ENCODE results near the gene HOMER1.

Gene HOMER1

GRCh38 chr5:79349881-79350280, 164.1 kb downstream of the HOMER1 start:
- H3K9ac ChIP-seq (ENCODE audit: low read length) = no peak overlapping the region

GRCh38 chr5:79349047-79349446, 164.9 kb downstream of the HOMER1 start:
- no peak overlapping the region for H3K27ac ChIP-seq (ENCODE audit: low read depth, low read length)
- H3K27me3 ChIP-seq (ENCODE audit: low read length) = no peaks in the 10 kb centered on the region
- no peaks in the 10 kb centered on the region for H3K36me3 ChIP-seq (ENCODE audit: low read length)
- no peaks in the 10 kb centered on the region for H3K9me3 ChIP-seq (ENCODE audit: insufficient read depth, low read length)
- no peaks in the 10 kb centered on the region for H3K9me2 ChIP-seq (replicated peaks; ENCODE audit: insufficient read depth, low read length)
- H3F3A ChIP-seq (ENCODE audit: insufficient read depth) = no peaks in the 10 kb centered on the region
- H4K20me1 ChIP-seq (ENCODE audit: low read depth, low read length) = no peaks in the 10 kb centered on the region
- no peak overlapping the region for H2AFZ ChIP-seq (ENCODE audit: low read depth, low read length, severe bottlenecking)
- TF ChIP-seq EZH2phosphoT487 (conservative IDR thresholded peaks at IDR 0.05; ENCODE audit: low read length) = no peak
- TF ChIP-seq, protein P1, sequence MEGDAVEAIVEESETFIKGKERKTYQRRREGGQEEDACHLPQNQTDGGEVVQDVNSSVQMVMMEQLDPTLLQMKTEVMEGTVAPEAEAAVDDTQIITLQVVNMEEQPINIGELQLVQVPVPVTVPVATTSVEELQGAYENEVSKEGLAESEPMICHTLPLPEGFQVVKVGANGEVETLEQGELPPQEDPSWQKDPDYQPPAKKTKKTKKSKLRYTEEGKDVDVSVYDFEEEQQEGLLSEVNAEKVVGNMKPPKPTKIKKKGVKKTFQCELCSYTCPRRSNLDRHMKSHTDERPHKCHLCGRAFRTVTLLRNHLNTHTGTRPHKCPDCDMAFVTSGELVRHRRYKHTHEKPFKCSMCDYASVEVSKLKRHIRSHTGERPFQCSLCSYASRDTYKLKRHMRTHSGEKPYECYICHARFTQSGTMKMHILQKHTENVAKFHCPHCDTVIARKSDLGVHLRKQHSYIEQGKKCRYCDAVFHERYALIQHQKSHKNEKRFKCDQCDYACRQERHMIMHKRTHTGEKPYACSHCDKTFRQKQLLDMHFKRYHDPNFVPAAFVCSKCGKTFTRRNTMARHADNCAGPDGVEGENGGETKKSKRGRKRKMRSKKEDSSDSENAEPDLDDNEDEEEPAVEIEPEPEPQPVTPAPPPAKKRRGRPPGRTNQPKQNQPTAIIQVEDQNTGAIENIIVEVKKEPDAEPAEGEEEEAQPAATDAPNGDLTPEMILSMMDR (IDR thresholded peaks at IDR 0.05; ENCODE audit: insufficient read depth, low read length, poor library complexity, severe bottlenecking) = no peak
- H3K9ac ChIP-seq (ENCODE audit: low read length) = no peak overlapping the region
- no peak overlapping the region for H3K4me2 ChIP-seq (ENCODE audit: low read depth, low read length, poor library complexity, severe bottlenecking)
- H3K4me3 ChIP-seq (ENCODE audit: insufficient read depth, low read length, poor library complexity, severe bottlenecking) = no peak overlapping the region
- no peaks in the 10 kb centered on the region for H3K79me2 ChIP-seq (ENCODE audit: insufficient read depth, low read length)

More at GRCh38 chr5:79349881-79350280, 164.1 kb downstream of the HOMER1 start:
- Histone ChIP-seq H3K9me2 (replicated peaks; ENCODE audit: insufficient read depth, low read length) (no peaks in the 10 kb centered on the region), H3K79me2 (ENCODE audit: insufficient read depth, low read length) (no peaks in the 10 kb centered on the region), H3K9me3 (ENCODE audit: insufficient read depth, low read length) (no peaks in the 10 kb centered on the region), H3K27me3 (ENCODE audit: low read length) (no peaks in the 10 kb centered on the region), H3K4me2 (ENCODE audit: low read depth, low read length, poor library complexity, severe bottlenecking) (no peak overlapping the region), H4K20me1 (ENCODE audit: low read depth, low read length) (no peaks in the 10 kb centered on the region), H2AFZ (ENCODE audit: low read depth, low read length, severe bottlenecking) (no peak overlapping the region), H3K36me3 (ENCODE audit: low read length) (no peaks in the 10 kb centered on the region), H3F3A (ENCODE audit: insufficient read depth) (no peaks in the 10 kb centered on the region), H3K4me3 (ENCODE audit: insufficient read depth, low read length, poor library complexity, severe bottlenecking) (no peak overlapping the region), H3K27ac (ENCODE audit: low read depth, low read length) (no peak overlapping the region)
- no peak for TF ChIP-seq EZH2phosphoT487 (conservative IDR thresholded peaks at IDR 0.05; ENCODE audit: low read length)
- TF ChIP-seq, protein P1 (IDR thresholded peaks at IDR 0.05; ENCODE audit: insufficient read depth, low read length, poor library complexity, severe bottlenecking) = no peak

DNA sequence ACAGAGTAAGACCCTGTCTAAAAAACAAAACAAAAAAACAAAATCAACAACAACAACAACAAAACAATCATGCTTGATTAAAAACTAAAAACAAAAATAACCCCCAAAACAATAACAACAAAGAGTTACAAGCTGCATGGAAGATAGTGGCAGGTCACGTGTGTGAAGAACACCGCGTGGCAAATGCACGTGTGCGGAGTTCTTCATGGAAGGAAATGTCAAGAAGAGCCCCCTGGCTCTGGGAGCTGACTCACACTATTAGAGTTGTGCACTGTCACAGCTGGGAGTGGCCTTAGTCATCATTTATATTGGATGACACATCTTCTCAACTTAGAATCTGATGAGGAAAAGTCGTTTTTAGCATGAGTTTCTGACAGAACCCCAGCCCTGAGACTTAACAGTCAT, 167.5 kb downstream of the HOMER1 start:
- Histone ChIP-seq H3K9me2 (replicated peaks; ENCODE audit: insufficient read depth, low read length) (no peaks in the 10 kb centered on the region), H3K36me3 (ENCODE audit: low read length) (no peaks in the 10 kb centered on the region), H3K4me2 (ENCODE audit: low read depth, low read length, poor library complexity, severe bottlenecking) (no peak overlapping the region), H3K4me3 (ENCODE audit: insufficient read depth, low read length, poor library complexity, severe bottlenecking) (no peak overlapping the region), H3F3A (ENCODE audit: insufficient read depth) (no peaks in the 10 kb centered on the region), H3K9me3 (ENCODE audit: insufficient read depth, low read length) (no peaks in the 10 kb centered on the region), H3K79me2 (ENCODE audit: insufficient read depth, low read length) (no peaks in the 10 kb centered on the region), H3K27me3 (ENCODE audit: low read length) (no peaks in the 10 kb centered on the region), H2AFZ (ENCODE audit: low read depth, low read length, severe bottlenecking) (no peak overlapping the region), H3K9ac (ENCODE audit: low read length) (no peak overlapping the region), H4K20me1 (ENCODE audit: low read depth, low read length) (no peaks in the 10 kb centered on the region), H3K27ac (ENCODE audit: low read depth, low read length) (no peak overlapping the region)
- no peak for TF ChIP-seq EZH2phosphoT487 (conservative IDR thresholded peaks at IDR 0.05; ENCODE audit: low read length)
- TF ChIP-seq, protein P1 (IDR thresholded peaks at IDR 0.05; ENCODE audit: insufficient read depth, low read length, poor library complexity, severe bottlenecking) = no peak

Measured in SU-DHL-6 (cell line).